ENCODE data around the gene SLC25A3.
A peak's percentile ranks its signal among the peaks of the same experiment; 100 is the strongest.
"Not testable (repeated sequence)": the region's sequence is repeated elsewhere in the genome, so short reads cannot be mapped to it uniquely, and the experiment has no call there.

SLC25A3 gene

DNA sequence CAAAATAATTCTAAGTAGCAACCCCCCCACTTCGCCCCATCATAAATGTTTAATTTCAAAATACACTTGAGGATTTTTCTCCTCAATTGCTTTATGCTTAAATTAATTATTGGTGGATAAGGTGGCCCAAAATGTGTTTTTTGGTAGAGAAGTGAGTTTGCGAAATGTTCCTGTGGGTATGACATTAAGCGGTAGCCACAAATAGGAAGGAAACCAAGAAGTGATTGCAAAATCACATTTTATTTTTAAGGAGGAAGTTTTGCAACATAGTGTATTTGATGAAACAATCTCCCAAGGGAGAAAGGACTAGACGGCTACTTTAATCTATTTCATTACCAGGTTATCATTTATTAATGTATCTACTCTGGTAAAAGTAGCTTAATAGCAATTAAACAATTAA is 25.5 kb downstream of the SLC25A3 start:
- DNase-seq (ENCODE audit: insufficient read length, low spot score) = no peak
- FAIRE-seq = peak; percentile 87
- TF ChIP-seq, protein P1, sequence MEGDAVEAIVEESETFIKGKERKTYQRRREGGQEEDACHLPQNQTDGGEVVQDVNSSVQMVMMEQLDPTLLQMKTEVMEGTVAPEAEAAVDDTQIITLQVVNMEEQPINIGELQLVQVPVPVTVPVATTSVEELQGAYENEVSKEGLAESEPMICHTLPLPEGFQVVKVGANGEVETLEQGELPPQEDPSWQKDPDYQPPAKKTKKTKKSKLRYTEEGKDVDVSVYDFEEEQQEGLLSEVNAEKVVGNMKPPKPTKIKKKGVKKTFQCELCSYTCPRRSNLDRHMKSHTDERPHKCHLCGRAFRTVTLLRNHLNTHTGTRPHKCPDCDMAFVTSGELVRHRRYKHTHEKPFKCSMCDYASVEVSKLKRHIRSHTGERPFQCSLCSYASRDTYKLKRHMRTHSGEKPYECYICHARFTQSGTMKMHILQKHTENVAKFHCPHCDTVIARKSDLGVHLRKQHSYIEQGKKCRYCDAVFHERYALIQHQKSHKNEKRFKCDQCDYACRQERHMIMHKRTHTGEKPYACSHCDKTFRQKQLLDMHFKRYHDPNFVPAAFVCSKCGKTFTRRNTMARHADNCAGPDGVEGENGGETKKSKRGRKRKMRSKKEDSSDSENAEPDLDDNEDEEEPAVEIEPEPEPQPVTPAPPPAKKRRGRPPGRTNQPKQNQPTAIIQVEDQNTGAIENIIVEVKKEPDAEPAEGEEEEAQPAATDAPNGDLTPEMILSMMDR (IDR thresholded peaks at IDR 0.05; ENCODE audit: insufficient read depth, missing control alignments) = no peak

DNA sequence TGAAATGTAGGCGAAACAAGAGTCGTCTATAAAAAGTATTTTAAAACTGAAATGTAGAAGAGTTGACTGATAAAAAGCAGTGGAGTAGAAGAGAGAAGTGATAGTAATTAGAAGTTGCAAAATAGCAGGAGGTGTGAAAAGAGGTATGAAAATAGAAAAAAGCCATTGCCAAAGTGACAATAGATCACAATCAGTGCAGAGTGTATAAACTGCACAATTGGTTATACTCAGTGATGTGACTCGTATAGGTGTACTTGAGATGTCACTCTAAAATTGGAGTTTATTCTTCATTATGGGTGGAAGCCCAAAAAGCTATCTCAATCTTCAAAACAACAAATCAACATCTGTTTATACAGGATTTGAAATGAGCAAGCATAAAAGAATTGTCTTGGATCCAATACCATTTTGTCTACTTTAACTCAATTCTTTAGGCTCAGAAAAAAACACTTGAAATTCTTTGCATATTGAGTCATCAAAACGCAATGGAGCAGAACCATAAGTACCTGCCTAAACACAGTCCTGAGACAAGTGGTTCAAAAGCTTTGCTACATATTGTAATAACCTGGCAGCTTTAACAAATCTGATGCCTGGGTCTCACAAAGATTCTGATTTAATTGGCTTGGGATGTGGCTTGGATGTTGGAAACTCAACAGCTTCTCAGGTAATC is 42.3 kb downstream of the SLC25A3 start:
- peak; percentile 6 for FAIRE-seq
- TF ChIP-seq, protein P1 (IDR thresholded peaks at IDR 0.05; ENCODE audit: insufficient read depth, missing control alignments) = no peak
- no peak for DNase-seq (ENCODE audit: insufficient read length, low spot score)

DNA sequence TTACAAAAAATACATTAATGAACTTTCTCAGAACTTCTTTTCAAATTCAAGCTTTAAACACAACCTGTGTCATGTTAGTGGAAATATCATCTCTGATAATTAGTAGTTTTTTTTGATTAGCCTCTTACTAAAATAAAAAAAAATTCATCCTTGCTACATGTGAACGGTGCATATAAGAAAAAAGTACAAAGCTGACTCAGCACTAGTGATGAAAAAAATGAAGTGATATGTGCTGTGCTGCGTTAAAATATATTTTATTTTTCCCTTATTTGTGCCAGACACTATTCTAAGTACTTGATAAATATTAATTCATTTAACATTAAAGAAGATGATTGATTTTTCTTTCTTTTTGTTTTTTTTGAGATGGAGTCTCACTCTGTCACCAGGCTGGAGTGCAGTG is 43.6 kb downstream of the SLC25A3 start:
- TF ChIP-seq, protein P1 (IDR thresholded peaks at IDR 0.05; ENCODE audit: insufficient read depth, missing control alignments) = no peak
- FAIRE-seq (no peak), DNase-seq (ENCODE audit: insufficient read length, low spot score) (no peak)

DNA sequence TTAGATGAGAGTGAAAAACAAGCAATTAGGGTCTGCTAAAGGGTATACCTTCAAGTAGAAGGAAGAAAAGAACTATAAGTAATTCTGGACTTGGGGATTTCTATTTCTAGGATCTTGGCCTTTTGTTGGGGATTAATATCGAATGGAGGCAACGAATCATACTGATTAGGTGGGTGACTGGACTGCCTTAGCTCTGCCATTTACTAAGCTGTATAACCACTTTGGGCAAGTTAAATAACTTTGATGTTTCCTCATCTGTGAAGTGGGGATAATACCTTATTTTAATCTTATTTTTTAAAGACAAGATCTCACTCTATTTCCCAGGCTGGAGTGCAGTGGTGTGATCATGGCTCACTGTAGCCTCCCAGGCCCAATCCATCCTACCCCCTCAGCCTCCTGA is 44.5 kb downstream of the SLC25A3 start:
- TF ChIP-seq, protein P1 (IDR thresholded peaks at IDR 0.05; ENCODE audit: insufficient read depth, missing control alignments) = no peak
- FAIRE-seq (no peak), DNase-seq (ENCODE audit: insufficient read length, low spot score) (no peak)

DNA sequence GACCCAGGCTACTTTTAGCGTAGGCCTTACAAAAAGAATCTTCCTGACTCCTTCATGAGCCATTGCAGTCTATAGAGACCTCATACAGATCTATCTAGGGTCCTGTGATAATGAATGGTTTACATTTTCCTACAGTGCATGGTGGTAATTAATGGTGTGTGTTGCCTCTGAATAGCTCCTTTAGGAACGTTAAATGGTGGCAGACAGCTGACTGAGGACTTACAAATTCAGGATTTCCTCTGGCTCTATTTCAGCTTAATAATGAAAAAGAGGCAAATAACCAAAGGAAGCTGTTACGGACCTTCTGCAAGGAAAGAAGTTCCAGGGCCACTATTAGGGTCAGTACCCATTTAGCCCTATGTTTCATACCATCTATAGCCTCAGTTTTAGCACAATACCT is 46.0 kb downstream of the SLC25A3 start:
- FAIRE-seq (no peak), DNase-seq (ENCODE audit: insufficient read length, low spot score) (no peak)
- TF ChIP-seq, protein P1 (IDR thresholded peaks at IDR 0.05; ENCODE audit: insufficient read depth, missing control alignments) = no peak

DNA sequence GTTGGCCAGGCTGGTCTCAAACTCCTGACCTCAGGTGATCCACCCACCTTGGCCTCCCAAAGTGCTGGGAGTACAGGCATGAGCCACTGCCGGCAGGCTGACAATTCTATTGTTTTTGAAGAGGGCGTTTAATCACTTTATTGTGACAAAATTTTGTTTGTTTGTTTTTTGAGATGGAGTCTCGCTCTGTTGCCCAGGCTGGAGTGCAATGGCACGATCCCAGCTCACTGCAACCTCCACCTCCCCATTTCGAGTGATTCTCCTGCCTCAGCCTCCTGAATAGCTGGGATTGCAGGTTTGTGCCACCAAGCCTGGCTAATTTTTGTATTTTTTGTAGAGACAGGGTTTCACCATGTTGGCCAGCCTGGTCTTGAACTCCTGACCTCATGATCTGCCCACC is 49.3 kb downstream of the SLC25A3 start:
- not testable (repeated sequence) for DNase-seq (ENCODE audit: insufficient read length, low spot score); FAIRE-seq

DNA sequence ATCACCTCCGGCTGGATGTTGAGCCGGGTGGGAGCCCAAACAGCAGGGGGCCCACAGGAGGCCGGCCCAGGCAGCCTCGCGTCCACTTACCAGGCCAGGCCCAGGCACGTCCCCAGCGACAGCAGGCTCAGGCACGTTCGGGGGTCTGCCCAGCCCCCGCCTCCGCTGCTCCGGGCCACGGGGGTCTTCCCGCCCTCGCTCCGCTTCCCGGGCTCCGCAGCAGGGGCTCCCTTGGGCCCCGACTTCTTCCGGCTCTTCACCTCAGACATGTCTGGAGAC is 50.9 kb downstream of the SLC25A3 start:
- FAIRE-seq (no peak), DNase-seq (ENCODE audit: insufficient read length, low spot score) (no peak)
- TF ChIP-seq, protein P1 (IDR thresholded peaks at IDR 0.05; ENCODE audit: insufficient read depth, missing control alignments) = no peak
